CD4-positive, alpha-beta T cell (primary cell): ENCODE data around the gene METTL1. TPM values are rescaled to one million over a fixed set of nuclear protein-coding genes. Genes with fewer than 3 reads are reported as not detected.

Experiments used
- ATAC-seq: fragments of 200-7000 bp; cut with Tn5 transposase; one replicate; pipeline ENCODE4 v1.10.0; 2022; ENCODE audit warnings: mild to moderate bottlenecking; ENCODE audit not compliant: poor library complexity
- CTCF ChIA-PET: fragments of 350-600 bp; sonication (Branson Sonifier 250); formaldehyde crosslinking; loops from one replicate; lab custom pipeline; 2021; ENCODE audit warnings: antibody characterized with exemption, inconsistent platforms; lab: Charles Lee
- POLR2A ChIA-PET: fragments of 350-600 bp; sonication (Branson Sonifier 250); formaldehyde crosslinking; loops from one replicate; lab custom pipeline; 2021; ENCODE audit warnings: antibody characterized with exemption, inconsistent platforms; lab: Charles Lee
- DNase-seq, 14 experiments: peaks; one replicate each; pipeline ENCODE4 v3.0.0-alpha.2; 2013 to 2020; ENCODE audit warnings: mixed read lengths in 2 of 14
- H3K27ac ChIP-seq, 2 donors: one replicate each; pipeline versions ENCODE4 v1.5.1 to v1.7.0; 2013; ENCODE audit warnings: low read length in 2 of 2, low read depth in 1 of 2, mild to moderate bottlenecking in 1 of 2
- H3K27me3 ChIP-seq, 2 experiments: 1 replicate in 1 of 2; 2 replicates in 1 of 2; pipeline versions ENCODE4 v1.6.1 to v1.7.0; 2013; ENCODE audit warnings: low read length in 2 of 2, control low read depth in 1 of 2, mild to moderate bottlenecking in 1 of 2, moderate library complexity in 1 of 2; ENCODE audit not compliant: insufficient read depth in 2 of 2, control insufficient read depth in 1 of 2
- H3K36me3 ChIP-seq: one replicate; pipeline ENCODE4 v1.6.1; 2013; ENCODE audit warnings: low read length, control low read depth; ENCODE audit not compliant: insufficient read depth
- H3K4me1 ChIP-seq: one replicate; pipeline ENCODE4 v1.6.1; 2013; ENCODE audit warnings: low read length, control low read depth; ENCODE audit not compliant: insufficient read depth
- H3K4me3 ChIP-seq: one replicate; pipeline ENCODE4 v1.5.1; 2013; ENCODE audit warnings: mild to moderate bottlenecking, low read length, moderate library complexity
- H3K9me3 ChIP-seq, 2 experiments: 1 replicate in 1 of 2; 2 replicates in 1 of 2; pipeline versions ENCODE4 v1.6.1 to v1.7.0; 2013; ENCODE audit warnings: low read length in 2 of 2, mild to moderate bottlenecking in 2 of 2, control low read depth in 1 of 2, moderate library complexity in 1 of 2; ENCODE audit not compliant: control insufficient read depth in 1 of 2, insufficient read depth in 1 of 2
- H3K27ac Mint-ChIP-seq: one replicate; pipeline ENCODE4 v1.8.0; 2020; ENCODE audit warnings: mixed read lengths
- H3K27me3 Mint-ChIP-seq: one replicate; pipeline ENCODE4 v1.8.0; 2021; ENCODE audit warnings: mixed read lengths
- H3K36me3 Mint-ChIP-seq: one replicate; pipeline ENCODE4 v1.8.0; 2021; ENCODE audit warnings: low read depth, mixed read lengths
- H3K4me1 Mint-ChIP-seq: one replicate; pipeline ENCODE4 v1.8.0; 2021; ENCODE audit warnings: low read depth, mixed read lengths
- H3K4me3 Mint-ChIP-seq: one replicate; pipeline ENCODE4 v1.8.0; 2020; ENCODE audit warnings: mild to moderate bottlenecking, mixed read lengths
- H3K9me3 Mint-ChIP-seq: one replicate; pipeline ENCODE4 v1.8.0; 2020; ENCODE audit warnings: mixed read lengths
- CTCF ChIP-seq: fragments of 200-600 bp; IDR thresholded peaks from one replicate; pipeline ENCODE4 v1.8.0; 2022; ENCODE audit warnings: antibody characterized with exemption, mild to moderate bottlenecking
- intact Hi-C, 2 experiments: fragments of 100-400 bp; cut with DNase I in 1 of 2; cut with micrococcal nuclease in 1 of 2; formaldehyde crosslinking; loops; one replicate each; pipeline versions ENCODE4 v1.15.1 to v1.9.0; 2023 to 2025; cut with DNase I, micrococcal nuclease
- total RNA-seq, 174 experiments: library from RNA in 2 of 174; stranded (reverse) in 2 of 174; gene quantifications; one replicate each; pipeline ENCODE4 v1.2.3 and lab custom pipeline; 2021 to 2026

The METTL1 gene
- total RNA-seq, 2 experiments from 2014 or later: 9.3 to 12.0 TPM

GRCh38 chr12:57738661-57739237 lies 33.2 kb downstream of the METTL1 start, which contains the start of gene AGAP2:
Gene AGAP2, minus strand, starts transcription at chr12:57738742. Its CDS starts 496 bp downstream, at chr12:57738246.
- Mint-ChIP-seq H3K9me3 (no peaks in the 10 kb centered on the region), H3K27me3 (no peaks in the 10 kb centered on the region), H3K27ac (peak within 1 kb of the TSS; percentile 94), H3K4me1 (peaks cover 59% of the 10 kb centered on the region), H3K4me3 (peak within 1 kb of the TSS; percentile 50), H3K36me3 (peaks cover 53% of the 10 kb centered on the region)
- POLR2A ChIA-PET: no interaction called here
- Histone ChIP-seq H3K4me3 (no peak within 1 kb of the TSS), H3K27me3 (no peaks in the 10 kb centered on the region), H3K36me3 (peaks cover 57% of the 10 kb centered on the region), H3K9me3 (no peaks in the 10 kb centered on the region), H3K27ac (peak within 1 kb of the TSS; percentile 35 to 83), H3K4me1 (peaks cover 58% of the 10 kb centered on the region)
- intact Hi-C loops: loop anchor here in 1 of 2 experiments (2.0 to 5.0 kb wide), 2 partner anchors 20 to 41 kb away; no protein-coding TSS in a partner anchor
- CTCF ChIA-PET: no interaction called here
- ATAC-seq: no peak
- TF ChIP-seq CTCF: no peak
- DNase-seq: no peak

DNA sequence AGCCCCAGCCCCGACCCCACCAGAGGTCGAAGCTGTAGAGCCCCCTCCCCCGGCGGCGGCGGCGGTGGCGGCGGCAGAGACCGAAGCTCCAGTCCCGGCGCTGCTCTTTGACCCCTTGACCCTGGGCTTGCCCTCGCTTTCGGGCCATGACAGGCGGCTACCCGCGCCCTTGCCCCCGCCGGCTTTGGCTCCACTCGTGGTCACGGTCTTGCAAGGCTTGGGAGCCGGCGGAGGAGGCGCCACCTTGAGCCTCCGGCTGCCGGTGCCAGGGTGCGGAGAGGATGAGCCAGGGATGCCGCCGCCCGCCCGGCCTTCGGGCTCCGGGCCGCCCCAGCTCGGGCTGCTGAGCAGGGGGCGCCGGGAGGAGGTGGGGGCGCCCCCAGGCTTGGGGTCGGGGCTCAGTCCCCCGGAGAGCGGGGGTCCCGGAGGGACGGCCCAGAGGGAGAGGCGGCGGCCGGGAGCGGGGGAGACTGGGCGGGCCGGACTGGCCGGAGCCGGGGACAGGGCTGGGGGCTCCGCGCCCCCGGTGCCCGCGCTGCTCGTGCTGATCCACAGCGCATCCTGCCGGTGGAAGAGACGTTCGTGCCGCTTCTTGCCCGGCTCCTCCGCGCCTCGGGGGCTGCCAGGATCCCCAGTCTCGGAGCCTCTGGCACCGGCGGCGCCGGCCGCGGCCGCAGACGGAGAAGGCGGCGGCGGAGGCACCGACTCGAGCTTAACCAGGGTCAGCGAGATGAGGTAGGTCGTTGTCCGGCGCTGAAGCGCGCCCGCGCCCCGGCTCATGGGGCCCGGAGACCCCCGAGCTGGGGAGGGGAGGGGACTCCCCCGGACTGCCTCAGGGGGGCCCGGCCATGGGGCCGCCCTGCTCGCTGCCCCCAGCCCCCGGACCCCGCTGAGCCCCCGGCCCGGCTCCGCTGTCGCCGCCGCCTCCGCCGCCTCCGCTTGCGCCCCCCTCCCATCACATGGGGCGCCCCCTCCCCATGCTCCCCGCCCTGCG lies 34.1 kb downstream of the METTL1 start:
- Mint-ChIP-seq H3K36me3 (peaks cover 63% of the 10 kb centered on the region), H3K27ac (no peak overlapping the region), H3K27me3 (no peaks in the 10 kb centered on the region), H3K4me3 (no peak overlapping the region), H3K9me3 (no peaks in the 10 kb centered on the region), H3K4me1 (peaks cover 57% of the 10 kb centered on the region)
- POLR2A ChIA-PET: interaction anchor here (1.0 kb wide), 1 partner anchor 12 kb away, joined by 3 read pairs; no protein-coding TSS in a partner anchor
- no peak overlapping the region for H3K4me3 ChIP-seq
- no peak overlapping the region for H3K27ac ChIP-seq
- peaks cover 57% of the 10 kb centered on the region for H3K4me1 ChIP-seq
- H3K27me3 ChIP-seq: no peaks in the 10 kb centered on the region
- H3K9me3 ChIP-seq: no peaks in the 10 kb centered on the region
- no peak for TF ChIP-seq CTCF
- intact Hi-C loops: loop anchor here in 1 of 2 experiments (2.0 to 5.0 kb wide), 2 partner anchors 19 to 40 kb away; no protein-coding TSS in a partner anchor
- CTCF ChIA-PET: no interaction called here
- ATAC-seq: no peak
- peaks cover 66% of the 10 kb centered on the region for H3K36me3 ChIP-seq
- no peak for DNase-seq

- TF ChIP-seq CTCF: no peak
- Mint-ChIP-seq H3K4me3 (peak overlapping the region; percentile 20), H3K27me3 (no peaks in the 10 kb centered on the region), H3K27ac (peak overlapping the region; percentile 67), H3K9me3 (no peaks in the 10 kb centered on the region), H3K4me1 (peaks cover 50% of the 10 kb centered on the region), H3K36me3 (peaks cover 68% of the 10 kb centered on the region)
- Histone ChIP-seq H3K4me3 (no peak overlapping the region), H3K36me3 (peaks cover 75% of the 10 kb centered on the region), H3K27me3 (no peaks in the 10 kb centered on the region), H3K9me3 (no peaks in the 10 kb centered on the region), H3K27ac (no peak overlapping the region), H3K4me1 (peaks cover 49% of the 10 kb centered on the region)
- ATAC-seq (no peak), DNase-seq (no peak)
- intact Hi-C loops: loop anchor here in 1 of 2 experiments (5.0 kb wide), 1 partner anchor 40 kb away; no protein-coding TSS in a partner anchor
- ChIA-PET CTCF (no interaction called here), POLR2A (interaction anchor here (1.0 kb wide), 1 partner anchor 11 kb away, joined by 3 read pairs; no protein-coding TSS in a partner anchor)
Observed at GRCh38 chr12:57736741-57737466, 35.0 kb downstream of the METTL1 start.
